Measurements from ENCODE around the gene BRD4.

DNA sequence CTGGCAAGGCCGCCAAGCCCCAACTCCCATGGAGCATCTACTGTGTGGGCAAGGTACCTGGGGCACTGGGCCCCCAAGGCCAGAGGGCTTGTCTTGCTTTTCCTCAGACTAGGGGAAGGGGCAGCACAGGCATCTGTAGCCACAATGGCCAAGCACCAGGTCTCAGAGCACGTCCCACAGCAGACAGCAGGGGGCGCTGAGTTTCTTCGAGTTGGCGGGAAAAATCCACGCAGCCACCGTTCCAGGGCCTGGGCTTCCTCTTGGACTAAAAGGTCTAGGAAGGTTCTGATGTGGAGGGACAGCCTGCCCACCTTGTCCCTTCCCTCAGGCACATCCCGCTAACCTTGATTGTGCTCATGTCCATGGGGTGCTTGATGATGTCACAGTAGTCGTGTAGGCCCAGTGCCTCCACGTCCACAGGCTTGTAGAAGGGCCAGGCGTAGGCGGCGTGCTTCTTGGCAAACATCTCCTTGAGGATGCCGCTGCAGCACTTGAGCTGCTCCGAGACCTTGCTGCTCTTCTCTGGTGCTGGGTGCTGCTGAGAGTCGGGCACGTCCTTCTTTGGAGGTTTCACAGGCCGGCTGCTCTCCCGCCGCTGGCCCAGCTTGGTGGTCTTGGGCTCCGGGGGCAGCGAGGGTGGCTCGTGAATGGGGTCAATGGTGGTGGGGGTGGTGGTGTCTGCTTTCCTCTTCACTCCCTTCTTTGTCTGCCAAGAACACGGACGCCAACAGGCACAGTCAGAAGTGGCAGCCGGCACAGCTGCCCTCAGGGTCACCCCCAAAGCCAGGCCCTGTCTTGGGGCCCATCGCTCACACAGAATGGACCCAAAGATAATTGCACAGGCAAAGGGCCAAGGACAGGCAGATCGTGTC lies 68.0 kb downstream of the BRD4 start:
- TF ChIP-seq, protein P1, sequence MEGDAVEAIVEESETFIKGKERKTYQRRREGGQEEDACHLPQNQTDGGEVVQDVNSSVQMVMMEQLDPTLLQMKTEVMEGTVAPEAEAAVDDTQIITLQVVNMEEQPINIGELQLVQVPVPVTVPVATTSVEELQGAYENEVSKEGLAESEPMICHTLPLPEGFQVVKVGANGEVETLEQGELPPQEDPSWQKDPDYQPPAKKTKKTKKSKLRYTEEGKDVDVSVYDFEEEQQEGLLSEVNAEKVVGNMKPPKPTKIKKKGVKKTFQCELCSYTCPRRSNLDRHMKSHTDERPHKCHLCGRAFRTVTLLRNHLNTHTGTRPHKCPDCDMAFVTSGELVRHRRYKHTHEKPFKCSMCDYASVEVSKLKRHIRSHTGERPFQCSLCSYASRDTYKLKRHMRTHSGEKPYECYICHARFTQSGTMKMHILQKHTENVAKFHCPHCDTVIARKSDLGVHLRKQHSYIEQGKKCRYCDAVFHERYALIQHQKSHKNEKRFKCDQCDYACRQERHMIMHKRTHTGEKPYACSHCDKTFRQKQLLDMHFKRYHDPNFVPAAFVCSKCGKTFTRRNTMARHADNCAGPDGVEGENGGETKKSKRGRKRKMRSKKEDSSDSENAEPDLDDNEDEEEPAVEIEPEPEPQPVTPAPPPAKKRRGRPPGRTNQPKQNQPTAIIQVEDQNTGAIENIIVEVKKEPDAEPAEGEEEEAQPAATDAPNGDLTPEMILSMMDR (conservative IDR thresholded peaks at IDR 0.05; ENCODE audit: low read depth in 2 of 2), result peak; percentile 81
- no peak for TF ChIP-seq EZH2phosphoT487 (IDR thresholded peaks at IDR 0.05; ENCODE audit: unreplicated experiment)
